AG09309 (cell line): ENCODE results near the gene HOXA7.

Experiments used
- DNase-seq: peaks from one replicate; pipeline ENCODE4 v3.0.0-alpha.2; 2010; ENCODE audit warnings: low read depth
- H3K4me3 ChIP-seq: 2 replicates; pipeline ENCODE4 v1.5.1; 2011; ENCODE audit warnings: mild to moderate bottlenecking, low read depth, low read length, moderate library complexity; ENCODE audit not compliant: control insufficient read depth
- CTCF ChIP-seq: IDR thresholded peaks from 2 replicates; pipeline ENCODE4 v1.5.1; 2011; ENCODE audit warnings: mild to moderate bottlenecking, low read depth, low read length, inconsistent platforms; ENCODE audit not compliant: insufficient read depth, control insufficient read depth; ENCODE audit errors: missing control alignments

Gene HOXA7

GRCh38 chr7:27146491-27147198, 9.8 kb downstream of the HOXA7 start:
- no peak for DNase-seq
- no peak for TF ChIP-seq CTCF

GRCh38 chr7:27145914-27146412, 10.5 kb downstream of the HOXA7 start:
- no peak overlapping the region for H3K4me3 ChIP-seq
- no peak for DNase-seq
- TF ChIP-seq CTCF = no peak

More at GRCh38 chr7:27146491-27147198, 9.8 kb downstream of the HOXA7 start:
- H3K4me3 ChIP-seq = no peak overlapping the region

GRCh38 chr7:27145165-27145913, 11.1 kb downstream of the HOXA7 start:
- TF ChIP-seq CTCF = no peak
- no peak overlapping the region for H3K4me3 ChIP-seq
- DNase-seq = no peak

GRCh38 chr7:27144781-27145164, 11.7 kb downstream of the HOXA7 start:
- no peak for DNase-seq
- no peak overlapping the region for H3K4me3 ChIP-seq

GRCh38 chr7:27143950-27144780, 12.3 kb downstream of the HOXA7 start:
- peak; percentile 24 for TF ChIP-seq CTCF
- no peak for DNase-seq
- no peak overlapping the region for H3K4me3 ChIP-seq

More at GRCh38 chr7:27144781-27145164, 11.7 kb downstream of the HOXA7 start:
- no peak for TF ChIP-seq CTCF
